Nephron (organoid): ENCODE measurements around the gene SH3RF1.

Experiments
- H3K27ac Mint-ChIP-seq, 3 experiments: 2 replicates each; pipeline ENCODE4 v1.8.0; 2020; ENCODE audit warnings: mixed read lengths in 3 of 3, mild to moderate bottlenecking in 2 of 3, moderate library complexity in 1 of 3
- H3K27me3 Mint-ChIP-seq: 2 replicates; pipeline ENCODE4 v1.8.0; 2021; ENCODE audit warnings: low read depth, mild to moderate bottlenecking, moderate library complexity, mixed read lengths
- H3K36me3 Mint-ChIP-seq: 2 replicates; pipeline ENCODE4 v1.8.0; 2020; ENCODE audit warnings: low read depth, mixed read lengths
- H3K4me1 Mint-ChIP-seq: 2 replicates; pipeline ENCODE4 v1.8.0; 2020; ENCODE audit warnings: mixed read lengths
- H3K4me3 Mint-ChIP-seq, 3 experiments: 2 replicates each; pipeline ENCODE4 v1.8.0; 2020; ENCODE audit warnings: mild to moderate bottlenecking in 3 of 3, mixed read lengths in 3 of 3, moderate library complexity in 2 of 3
- H3K9me3 Mint-ChIP-seq: 2 replicates; pipeline ENCODE4 v1.8.0; 2020; ENCODE audit warnings: mixed read lengths
- CTCF ChIP-seq, 3 experiments: fragments of 200-600 bp; sonication (generic); IDR thresholded peaks; one replicate each; pipeline ENCODE4 v1.5.0; 2021; ENCODE audit warnings: antibody characterized with exemption in 3 of 3; ENCODE audit not compliant: unreplicated experiment in 3 of 3

The SH3RF1 gene

GRCh38 chr4:169271692-169272007 is 894 bp upstream of the SH3RF1 start:
- peak overlapping the region; percentile 81 to 86 (median 85) for H3K4me3 Mint-ChIP-seq
- no peak for TF ChIP-seq CTCF (IDR thresholded peaks at IDR 0.05; ENCODE audit: unreplicated experiment in 3 of 3)
- H3K9me3 Mint-ChIP-seq: no peaks in the 10 kb centered on the region
- peaks cover 10% of the 10 kb centered on the region for H3K36me3 Mint-ChIP-seq
- H3K27ac Mint-ChIP-seq: peak overlapping the region in 2 of 3 experiments; percentile 26 to 30
- peaks cover 9% of the 10 kb centered on the region for H3K27me3 Mint-ChIP-seq
- peaks cover 9% of the 10 kb centered on the region for H3K4me1 Mint-ChIP-seq

- no peak for TF ChIP-seq CTCF (IDR thresholded peaks at IDR 0.05; ENCODE audit: unreplicated experiment in 3 of 3)
- peak overlapping the region; percentile 65 to 93 (median 85) for H3K27ac Mint-ChIP-seq
- H3K27me3 Mint-ChIP-seq: peaks cover 9% of the 10 kb centered on the region
- H3K4me1 Mint-ChIP-seq: peaks cover 14% of the 10 kb centered on the region
- no peaks in the 10 kb centered on the region for H3K9me3 Mint-ChIP-seq
- H3K36me3 Mint-ChIP-seq: peaks cover 21% of the 10 kb centered on the region
- peak overlapping the region; percentile 90 to 97 (median 97) for H3K4me3 Mint-ChIP-seq
These were observed 593 bp downstream of the SH3RF1 start for GRCh38 chr4:169269916-169270809.

GRCh38 chr4:169268951-169269760 is 1.6 kb downstream of the SH3RF1 start:
- H3K27me3 Mint-ChIP-seq: peaks cover 4% of the 10 kb centered on the region
- H3K4me3 Mint-ChIP-seq: peak overlapping the region; percentile 90 to 97 (median 97)
- H3K27ac Mint-ChIP-seq: peak overlapping the region; percentile 65 to 90 (median 85)
- H3K36me3 Mint-ChIP-seq: peaks cover 31% of the 10 kb centered on the region
- H3K4me1 Mint-ChIP-seq: peaks cover 14% of the 10 kb centered on the region
- no peak for TF ChIP-seq CTCF (IDR thresholded peaks at IDR 0.05; ENCODE audit: unreplicated experiment in 3 of 3)
- peaks cover 2% of the 10 kb centered on the region for H3K9me3 Mint-ChIP-seq

- Mint-ChIP-seq H3K36me3 (peaks cover 46% of the 10 kb centered on the region), H3K4me1 (peaks cover 14% of the 10 kb centered on the region), H3K4me3 (peak overlapping the region; percentile 30 to 56 (median 49)), H3K9me3 (peaks cover 2% of the 10 kb centered on the region), H3K27ac (no peak overlapping the region), H3K27me3 (no peaks in the 10 kb centered on the region)
- TF ChIP-seq CTCF (IDR thresholded peaks at IDR 0.05; ENCODE audit: unreplicated experiment in 3 of 3): no peak
These were observed 3.7 kb downstream of the SH3RF1 start for GRCh38 chr4:169267070-169267469.

- no peak for TF ChIP-seq CTCF (IDR thresholded peaks at IDR 0.05; ENCODE audit: unreplicated experiment in 3 of 3)
- Mint-ChIP-seq H3K36me3 (peaks cover 46% of the 10 kb centered on the region), H3K27ac (no peak overlapping the region), H3K4me1 (peaks cover 14% of the 10 kb centered on the region), H3K9me3 (peaks cover 2% of the 10 kb centered on the region), H3K4me3 (peak overlapping the region in 2 of 3 experiments; percentile 1 to 56), H3K27me3 (no peaks in the 10 kb centered on the region)
These were observed 4.1 kb downstream of the SH3RF1 start for GRCh38 chr4:169266661-169267060.
